WTC11 (cell line): ENCODE data around the gene ELMO3. TPM values are rescaled to one million over a fixed set of nuclear protein-coding genes. Genes with fewer than 3 reads are reported as not detected.

Experiments used
- ATAC-seq: fragments of 200-7000 bp; cut with Tn5 transposase; 2 replicates; pipeline ENCODE4 v1.10.0; 2021; ENCODE audit warnings: mild to moderate bottlenecking, moderate library complexity
- CTCF ChIA-PET: fragments of 300-600 bp; sonication (Branson Sonifier 250); formaldehyde crosslinking; loops from one replicate; lab custom pipeline; 2021; ENCODE audit warnings: antibody characterized with exemption; lab: Charles Lee
- POLR2A ChIA-PET: fragments of 350-600 bp; sonication (Branson Sonifier 250); formaldehyde crosslinking; loops from one replicate; lab custom pipeline; 2021; ENCODE audit warnings: antibody characterized with exemption; lab: Charles Lee
- DNase-seq: peaks from one replicate; pipeline ENCODE4 v3.0.0; 2021; ENCODE audit warnings: low spot score
- H3K27ac Mint-ChIP-seq: 2 replicates; pipeline ENCODE4 v1.8.0; 2021; ENCODE audit warnings: mixed read lengths
- H3K27me3 Mint-ChIP-seq: 2 replicates; pipeline ENCODE4 v1.8.0; 2021; ENCODE audit warnings: low read depth, mild to moderate bottlenecking, moderate library complexity, mixed read lengths
- H3K36me3 Mint-ChIP-seq: 2 replicates; pipeline ENCODE4 v1.8.0; 2021; ENCODE audit warnings: mixed read lengths
- H3K4me1 Mint-ChIP-seq: 2 replicates; pipeline ENCODE4 v1.8.0; 2022; ENCODE audit warnings: mixed read lengths
- H3K4me3 Mint-ChIP-seq: 2 replicates; pipeline ENCODE4 v1.8.0; 2021; ENCODE audit warnings: mild to moderate bottlenecking, moderate library complexity, mixed read lengths
- H3K9me3 Mint-ChIP-seq: 2 replicates; pipeline ENCODE4 v1.8.0; 2021; ENCODE audit warnings: mixed read lengths
- AR ChIP-seq: fragments of 250-450 bp; sonication (Bioruptor Pico); IDR thresholded peaks from 2 replicates; pipeline ENCODE4 v1.9.0; 2021; ENCODE audit warnings: mild to moderate bottlenecking
- ARID4B ChIP-seq: sonication (generic); formaldehyde crosslinking; IDR thresholded peaks from 2 replicates; pipeline ENCODE4 v1.8.0; 2023; ENCODE audit warnings: missing genetic modification reagents, mild to moderate bottlenecking, borderline replicate concordance
- ATF1 ChIP-seq: sonication (generic); formaldehyde crosslinking; IDR thresholded peaks from 2 replicates; pipeline ENCODE4 v1.8.1; 2023; ENCODE audit warnings: mild to moderate bottlenecking, moderate library complexity, missing genetic modification reagents
- ATF6 ChIP-seq: sonication (generic); formaldehyde crosslinking; IDR thresholded peaks from 2 replicates; pipeline ENCODE4 v1.8.1; 2023; ENCODE audit warnings: mild to moderate bottlenecking, missing genetic modification reagents
- E2F5 ChIP-seq: sonication (generic); formaldehyde crosslinking; IDR thresholded peaks from 2 replicates; pipeline ENCODE4 v1.8.1; 2022; ENCODE audit warnings: mild to moderate bottlenecking, moderate library complexity, missing genetic modification reagents
- FOXK1 ChIP-seq: sonication (generic); formaldehyde crosslinking; IDR thresholded peaks from 2 replicates; pipeline ENCODE4 v1.8.0; 2022; ENCODE audit warnings: mild to moderate bottlenecking, moderate library complexity, missing genetic modification reagents
- KAT7 ChIP-seq: sonication (generic); formaldehyde crosslinking; IDR thresholded peaks from 2 replicates; pipeline ENCODE4 v1.8.1; 2023; ENCODE audit warnings: missing genetic modification reagents, mild to moderate bottlenecking, borderline replicate concordance
- OVOL2 ChIP-seq: fragments of 250-450 bp; sonication (Bioruptor Pico); IDR thresholded peaks from 2 replicates; pipeline ENCODE4 v1.9.0; 2021; ENCODE audit warnings: mild to moderate bottlenecking, borderline replicate concordance
- PRDM15 ChIP-seq: sonication (generic); formaldehyde crosslinking; IDR thresholded peaks from 2 replicates; pipeline ENCODE4 v1.8.0; 2022; ENCODE audit warnings: missing genetic modification reagents
- PRRX2 ChIP-seq: fragments of 250-450 bp; sonication (Bioruptor Pico); IDR thresholded peaks from 2 replicates; pipeline ENCODE4 v1.8.0; 2021; ENCODE audit warnings: mild to moderate bottlenecking
- TEAD1 ChIP-seq: sonication (generic); formaldehyde crosslinking; IDR thresholded peaks from 2 replicates; pipeline ENCODE4 v1.8.0; 2022; ENCODE audit warnings: mild to moderate bottlenecking, missing genetic modification reagents
- ZNF121 ChIP-seq: sonication (generic); formaldehyde crosslinking; IDR thresholded peaks from 2 replicates; pipeline ENCODE4 v1.8.0; 2023; ENCODE audit warnings: missing genetic modification reagents
- ZNF532 ChIP-seq: fragments of 250-450 bp; sonication (Bioruptor Pico); IDR thresholded peaks from 2 replicates; pipeline ENCODE4 v1.9.0; 2021; ENCODE audit warnings: mild to moderate bottlenecking, borderline replicate concordance
- ZNF671 ChIP-seq: fragments of 250-450 bp; sonication (Bioruptor Pico); IDR thresholded peaks from 2 replicates; pipeline ENCODE4 v1.8.0; 2021; ENCODE audit warnings: mild to moderate bottlenecking
- ZSCAN18 ChIP-seq: fragments of 250-450 bp; sonication (Bioruptor Pico); IDR thresholded peaks from 2 replicates; pipeline ENCODE4 v2.1.2; 2022; ENCODE audit warnings: mild to moderate bottlenecking, moderate library complexity
- total RNA-seq: library from RNA; stranded (reverse); gene quantifications from 3 replicates; pipeline ENCODE4 v1.2.3, GENCODE V29; 2021

Gene ELMO3
- total RNA-seq, 1 experiment from 2014 or later, result 13.6 TPM

GRCh38 chr16:67211674-67212073 is 12.7 kb downstream of the ELMO3 start:
- ATAC-seq (no peak), DNase-seq (no peak)
- H3K9me3 Mint-ChIP-seq, result no peaks in the 10 kb centered on the region
- H3K36me3 Mint-ChIP-seq, result no peaks in the 10 kb centered on the region
- no peak overlapping the region for H3K4me3 Mint-ChIP-seq
- H3K27me3 Mint-ChIP-seq, result peaks cover 27% of the 10 kb centered on the region
- ChIA-PET POLR2A (no interaction called here), CTCF (interaction anchor here (1.0 to 9.1 kb wide), 3 partner anchors 13 to 73 kb away, joined by 3 to 65 read pairs (median 5); partner anchors contain the start of gene ELMO3)
- TF ChIP-seq KAT7 (CRISPR knock-in tag) (no peak), ZNF671 (CRISPR knock-in tag) (no peak), OVOL2 (CRISPR knock-in tag) (no peak), E2F5 (CRISPR knock-in tag) (no peak), ARID4B (no peak), PRRX2 (CRISPR knock-in tag) (no peak), ZSCAN18 (CRISPR knock-in tag) (no peak), ZNF121 (no peak), TEAD1 (CRISPR knock-in tag) (no peak), PRDM15 (CRISPR knock-in tag) (no peak), ATF1 (CRISPR knock-in tag) (no peak)
- no peak overlapping the region for H3K27ac Mint-ChIP-seq
- H3K4me1 Mint-ChIP-seq, result no peaks in the 10 kb centered on the region

- ATAC-seq, result no peak
- Mint-ChIP-seq H3K27ac (no peak overlapping the region), H3K4me1 (no peaks in the 10 kb centered on the region), H3K27me3 (peaks cover 38% of the 10 kb centered on the region), H3K4me3 (no peak overlapping the region), H3K36me3 (no peaks in the 10 kb centered on the region), H3K9me3 (no peaks in the 10 kb centered on the region)
- ChIA-PET CTCF (interaction anchor here (1.0 to 9.1 kb wide), 3 partner anchors 14 to 72 kb away, joined by 3 to 65 read pairs (median 5); partner anchors contain the start of gene ELMO3), POLR2A (no interaction called here)
- no peak for DNase-seq
- TF ChIP-seq FOXK1 (CRISPR knock-in tag), result no peak
- TF ChIP-seq ATF6 (CRISPR knock-in tag), result no peak
- TF ChIP-seq ZNF532 (CRISPR knock-in tag), result no peak
- TF ChIP-seq AR (CRISPR knock-in tag), result no peak
These were observed 13.8 kb downstream of the ELMO3 start for GRCh38 chr16:67212766-67213165.
